ENCODE results near the gene ARHGEF11.

Gene ARHGEF11

DNA sequence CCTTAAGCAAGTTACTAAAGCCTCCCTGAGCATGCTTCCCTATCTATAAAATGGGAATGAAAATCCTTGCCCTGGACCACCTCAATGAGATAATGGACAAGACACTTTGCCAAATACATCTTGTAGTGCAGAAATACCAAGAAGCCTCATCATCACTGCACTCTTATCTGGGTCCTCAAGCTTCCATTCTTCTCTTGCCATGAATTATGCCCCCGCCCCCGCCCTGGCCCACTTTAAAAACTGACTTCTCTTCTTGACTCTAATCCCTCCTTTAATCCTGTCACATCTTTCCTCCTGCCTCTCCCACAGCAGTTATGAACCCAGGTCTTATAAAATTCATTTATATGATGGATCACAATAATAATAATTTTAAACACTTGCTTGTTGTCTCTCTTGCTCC, 14.8 kb downstream of the ARHGEF11 start:
- no peak overlapping the region for H3K27ac ChIP-seq (replicated peaks; ENCODE audit: low read length)
- no peak for DNase-seq (ENCODE audit: low spot score)
- H3K4ac ChIP-seq (ENCODE audit: low read length), result no peak overlapping the region
- no peaks in the 10 kb centered on the region for H3K79me1 ChIP-seq (ENCODE audit: low read depth, low read length)
- peaks cover 8 to 16% of the 10 kb centered on the region in 2 donors for H3K4me1 ChIP-seq (ENCODE audit: control insufficient read depth in 2 of 2, insufficient read depth in 1 of 2, low read depth in 1 of 2, low read length in 2 of 2)
- H2BK5ac ChIP-seq (ENCODE audit: low read length), result no peak overlapping the region
- no peak overlapping the region for H3K18ac ChIP-seq (ENCODE audit: low read length)
- no peak overlapping the region for H3K4me3 ChIP-seq (ENCODE audit: low read length in 2 of 2)
- no peaks in the 10 kb centered on the region for H3K27me3 ChIP-seq (ENCODE audit: control insufficient read depth in 3 of 3, insufficient read depth in 3 of 3, low read depth in 1 of 3, low read length in 3 of 3)
- no peak overlapping the region for H2BK120ac ChIP-seq (ENCODE audit: low read depth, low read length)
- no peak overlapping the region for H4K8ac ChIP-seq (ENCODE audit: low read depth, low read length)
- no peak overlapping the region for H3K14ac ChIP-seq (ENCODE audit: low read length)
- no peak overlapping the region for H2AFZ ChIP-seq (ENCODE audit: low read length)
- WGBS, 2 donors (ENCODE audit: extremely low coverage in 2 of 2, insufficient read length in 2 of 2, insufficient replicate concordance in 1 of 2), result no CpG with 5 or more reads among the region's 2 CpGs
- H4K91ac ChIP-seq (ENCODE audit: low read depth, low read length, poor library complexity), result no peak overlapping the region
- H3K4me2 ChIP-seq (ENCODE audit: insufficient read depth, low read length, poor library complexity, severe bottlenecking), result no peak overlapping the region
- H3K9me3 ChIP-seq (replicated peaks in 1 of 2; ENCODE audit: control insufficient read depth in 2 of 2, insufficient read depth in 1 of 2, low read depth in 1 of 2, low read length in 2 of 2), result peaks cover 0 to 2% of the 10 kb centered on the region in 2 donors
- peaks cover 0 to 16% of the 10 kb centered on the region in 2 donors for H3K36me3 ChIP-seq (replicated peaks in 1 of 2; ENCODE audit: control insufficient read depth in 2 of 2, insufficient read depth in 2 of 2, low read length in 2 of 2)
- H3K23ac ChIP-seq (ENCODE audit: low read depth, low read length, poor library complexity), result no peak overlapping the region
- H3K9ac ChIP-seq (ENCODE audit: low read depth, low read length, poor library complexity), result no peak overlapping the region
- no peak overlapping the region for H2AK5ac ChIP-seq (ENCODE audit: low read depth, low read length)
- H2BK15ac ChIP-seq (ENCODE audit: low read length), result no peak overlapping the region
- H2BK12ac ChIP-seq (ENCODE audit: low read length), result no peak overlapping the region

DNA sequence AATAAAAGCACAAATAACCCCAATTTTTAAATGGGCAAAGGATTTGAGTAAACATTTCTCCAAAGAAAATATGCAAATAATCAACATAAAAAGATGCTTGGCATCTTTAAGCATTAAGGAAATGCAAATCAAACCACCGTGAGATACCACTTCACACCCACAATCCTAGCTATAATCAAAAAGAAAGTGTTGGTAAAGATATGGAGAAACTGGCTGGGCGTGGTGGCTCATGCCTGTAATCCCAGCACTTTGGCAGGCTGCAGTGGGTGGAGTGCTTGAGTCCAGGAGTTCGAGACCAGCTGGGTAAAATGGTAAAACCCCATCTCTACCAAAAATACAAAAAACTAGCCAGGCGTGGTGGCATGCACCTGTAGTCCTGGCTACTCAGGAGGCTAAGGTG, 16.9 kb downstream of the ARHGEF11 start:
- Histone ChIP-seq H2BK120ac (ENCODE audit: low read depth, low read length) (no peak overlapping the region), H3K9ac (ENCODE audit: low read depth, low read length, poor library complexity) (no peak overlapping the region), H3K23ac (ENCODE audit: low read depth, low read length, poor library complexity) (no peak overlapping the region), H3K4ac (ENCODE audit: low read length) (no peak overlapping the region), H2AK5ac (ENCODE audit: low read depth, low read length) (no peak overlapping the region), H2AFZ (ENCODE audit: low read length) (no peak overlapping the region), H3K4me3 (ENCODE audit: low read length in 2 of 2) (no peak overlapping the region), H3K4me2 (ENCODE audit: insufficient read depth, low read length, poor library complexity, severe bottlenecking) (no peak overlapping the region), H4K91ac (ENCODE audit: low read depth, low read length, poor library complexity) (no peak overlapping the region), H3K18ac (ENCODE audit: low read length) (no peak overlapping the region), H3K27me3 (ENCODE audit: control insufficient read depth in 3 of 3, insufficient read depth in 3 of 3, low read depth in 1 of 3, low read length in 3 of 3) (no peaks in the 10 kb centered on the region), H2BK15ac (ENCODE audit: low read length) (no peak overlapping the region), H3K4me1 (ENCODE audit: control insufficient read depth in 2 of 2, insufficient read depth in 1 of 2, low read depth in 1 of 2, low read length in 2 of 2) (peaks cover 4 to 9% of the 10 kb centered on the region in 2 donors), H2BK5ac (ENCODE audit: low read length) (no peak overlapping the region), H3K79me1 (ENCODE audit: low read depth, low read length) (no peaks in the 10 kb centered on the region), H3K14ac (ENCODE audit: low read length) (no peak overlapping the region), H2BK12ac (ENCODE audit: low read length) (no peak overlapping the region), H3K27ac (replicated peaks; ENCODE audit: low read length) (no peak overlapping the region), H3K9me3 (replicated peaks in 1 of 2; ENCODE audit: control insufficient read depth in 2 of 2, insufficient read depth in 1 of 2, low read depth in 1 of 2, low read length in 2 of 2) (peaks cover 2 to 10% of the 10 kb centered on the region in 2 donors), H4K8ac (ENCODE audit: low read depth, low read length) (no peak overlapping the region), H3K36me3 (replicated peaks in 1 of 2; ENCODE audit: control insufficient read depth in 2 of 2, insufficient read depth in 2 of 2, low read length in 2 of 2) (peaks cover 0 to 17% of the 10 kb centered on the region in 2 donors)
- no CpG with 5 or more reads among the region's 4 CpGs for WGBS, 2 donors (ENCODE audit: extremely low coverage in 2 of 2, insufficient read length in 2 of 2, insufficient replicate concordance in 1 of 2)
- DNase-seq (ENCODE audit: low spot score), result no peak

DNA sequence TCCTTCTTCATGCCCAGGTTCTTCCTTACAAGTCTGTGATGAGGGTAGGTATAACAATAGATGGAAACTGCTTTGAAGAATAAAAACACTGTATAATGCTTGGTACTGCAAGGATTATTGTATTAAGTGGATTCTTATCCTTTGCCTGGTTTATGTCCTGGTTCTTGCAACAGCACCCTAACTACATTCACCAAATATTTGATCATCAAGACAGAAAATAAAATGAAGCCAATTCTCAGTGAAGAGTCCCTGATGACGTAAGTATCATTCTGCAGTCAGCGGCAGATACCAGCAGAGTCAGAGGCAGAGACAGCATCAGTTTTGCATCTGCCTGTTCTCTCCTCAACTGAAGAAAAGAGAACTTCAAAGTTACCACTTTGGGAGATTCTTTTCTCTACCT, 19.7 kb downstream of the ARHGEF11 start:
- Histone ChIP-seq H2BK120ac (ENCODE audit: low read depth, low read length) (no peak overlapping the region), H3K36me3 (replicated peaks in 1 of 2; ENCODE audit: control insufficient read depth in 2 of 2, insufficient read depth in 2 of 2, low read length in 2 of 2) (peaks cover 0 to 5% of the 10 kb centered on the region in 2 donors), H3K14ac (ENCODE audit: low read length) (no peak overlapping the region), H3K9me3 (replicated peaks in 1 of 2; ENCODE audit: control insufficient read depth in 2 of 2, insufficient read depth in 1 of 2, low read depth in 1 of 2, low read length in 2 of 2) (peaks cover 3 to 36% of the 10 kb centered on the region in 2 donors), H2BK15ac (ENCODE audit: low read length) (no peak overlapping the region), H3K27ac (replicated peaks; ENCODE audit: low read length) (no peak overlapping the region), H2BK5ac (ENCODE audit: low read length) (no peak overlapping the region), H2BK12ac (ENCODE audit: low read length) (no peak overlapping the region), H2AK5ac (ENCODE audit: low read depth, low read length) (no peak overlapping the region), H2AFZ (ENCODE audit: low read length) (no peak overlapping the region), H3K4me1 (ENCODE audit: control insufficient read depth in 2 of 2, insufficient read depth in 1 of 2, low read depth in 1 of 2, low read length in 2 of 2) (no peaks in the 10 kb centered on the region), H3K9ac (ENCODE audit: low read depth, low read length, poor library complexity) (no peak overlapping the region), H4K91ac (ENCODE audit: low read depth, low read length, poor library complexity) (no peak overlapping the region), H3K4ac (ENCODE audit: low read length) (no peak overlapping the region), H4K8ac (ENCODE audit: low read depth, low read length) (no peak overlapping the region), H3K4me2 (ENCODE audit: insufficient read depth, low read length, poor library complexity, severe bottlenecking) (no peak overlapping the region), H3K23ac (ENCODE audit: low read depth, low read length, poor library complexity) (no peak overlapping the region), H3K79me1 (ENCODE audit: low read depth, low read length) (no peaks in the 10 kb centered on the region), H3K4me3 (ENCODE audit: low read length in 2 of 2) (no peak overlapping the region), H3K27me3 (ENCODE audit: control insufficient read depth in 3 of 3, insufficient read depth in 3 of 3, low read depth in 1 of 3, low read length in 3 of 3) (no peaks in the 10 kb centered on the region), H3K18ac (ENCODE audit: low read length) (no peak overlapping the region)
- no CpG with 5 or more reads among the region's 2 CpGs for WGBS, 2 donors (ENCODE audit: extremely low coverage in 2 of 2, insufficient read length in 2 of 2, insufficient replicate concordance in 1 of 2)
- DNase-seq (ENCODE audit: low spot score), result no peak

DNA sequence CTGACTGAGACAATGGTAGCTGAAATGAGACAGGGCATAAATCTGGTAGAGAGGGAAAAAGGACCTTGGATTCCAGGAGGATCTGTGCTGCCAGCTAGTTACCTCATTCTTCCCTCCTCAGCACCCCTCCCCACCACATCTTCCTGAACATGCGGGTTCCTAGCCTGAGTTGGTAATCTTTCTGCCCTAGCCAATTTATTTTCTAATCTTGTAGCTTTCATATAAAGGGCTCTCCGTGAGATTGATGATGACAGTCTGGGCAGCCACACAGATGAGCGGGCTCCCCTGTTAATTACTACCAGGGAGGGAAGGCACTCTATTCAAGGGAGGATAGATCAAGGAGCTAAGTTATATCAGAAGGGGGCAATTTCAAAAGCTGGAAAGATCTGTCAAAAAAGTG, 20.2 kb downstream of the ARHGEF11 start:
- Histone ChIP-seq H2BK120ac (ENCODE audit: low read depth, low read length) (no peak overlapping the region), H3K79me1 (ENCODE audit: low read depth, low read length) (no peaks in the 10 kb centered on the region), H3K9me3 (replicated peaks in 1 of 2; ENCODE audit: control insufficient read depth in 2 of 2, insufficient read depth in 1 of 2, low read depth in 1 of 2, low read length in 2 of 2) (peaks cover 3 to 41% of the 10 kb centered on the region in 2 donors), H3K4me1 (ENCODE audit: control insufficient read depth in 2 of 2, insufficient read depth in 1 of 2, low read depth in 1 of 2, low read length in 2 of 2) (no peaks in the 10 kb centered on the region), H4K8ac (ENCODE audit: low read depth, low read length) (no peak overlapping the region), H3K36me3 (replicated peaks in 1 of 2; ENCODE audit: control insufficient read depth in 2 of 2, insufficient read depth in 2 of 2, low read length in 2 of 2) (peaks cover 0 to 5% of the 10 kb centered on the region in 2 donors), H4K91ac (ENCODE audit: low read depth, low read length, poor library complexity) (no peak overlapping the region), H2BK15ac (ENCODE audit: low read length) (no peak overlapping the region), H3K27ac (replicated peaks; ENCODE audit: low read length) (no peak overlapping the region), H3K9ac (ENCODE audit: low read depth, low read length, poor library complexity) (no peak overlapping the region), H3K4ac (ENCODE audit: low read length) (no peak overlapping the region), H2AK5ac (ENCODE audit: low read depth, low read length) (no peak overlapping the region), H3K27me3 (ENCODE audit: control insufficient read depth in 3 of 3, insufficient read depth in 3 of 3, low read depth in 1 of 3, low read length in 3 of 3) (no peaks in the 10 kb centered on the region), H3K4me2 (ENCODE audit: insufficient read depth, low read length, poor library complexity, severe bottlenecking) (no peak overlapping the region), H3K18ac (ENCODE audit: low read length) (no peak overlapping the region), H3K4me3 (ENCODE audit: low read length in 2 of 2) (no peak overlapping the region), H2BK12ac (ENCODE audit: low read length) (no peak overlapping the region), H3K23ac (ENCODE audit: low read depth, low read length, poor library complexity) (no peak overlapping the region), H2AFZ (ENCODE audit: low read length) (no peak overlapping the region), H2BK5ac (ENCODE audit: low read length) (no peak overlapping the region), H3K14ac (ENCODE audit: low read length) (no peak overlapping the region)
- no peak for DNase-seq (ENCODE audit: low spot score)
- WGBS, 2 donors (ENCODE audit: extremely low coverage in 2 of 2, insufficient read length in 2 of 2, insufficient replicate concordance in 1 of 2), result no CpG with 5 or more reads among the region's 3 CpGs

All from neuronal stem cell (in vitro differentiated cells).